Activated CD4-positive, CD25-positive, alpha-beta regulatory T cell treated with anti-CD3 and anti-CD28 coated beads, Interleukin-2, amount 50 U/mL, for 24 hours (primary cell): ENCODE data around the gene SOHLH1.

Experiments used
- ATAC-seq, 2 donors: fragments of 150-1000 bp; cut with Tn5 transposase; one replicate each; pipeline ENCODE4 v1.10.0; 2021; ENCODE audit warnings: mild to moderate bottlenecking in 1 of 2, moderate library complexity in 1 of 2

Gene SOHLH1

GRCh38 chr9:135655317-135655716, 44.0 kb downstream of the SOHLH1 start:
- no peak for ATAC-seq

- no peak for ATAC-seq
Measured at GRCh38 chr9:135650408-135650807, 48.9 kb downstream of the SOHLH1 start.

DNA sequence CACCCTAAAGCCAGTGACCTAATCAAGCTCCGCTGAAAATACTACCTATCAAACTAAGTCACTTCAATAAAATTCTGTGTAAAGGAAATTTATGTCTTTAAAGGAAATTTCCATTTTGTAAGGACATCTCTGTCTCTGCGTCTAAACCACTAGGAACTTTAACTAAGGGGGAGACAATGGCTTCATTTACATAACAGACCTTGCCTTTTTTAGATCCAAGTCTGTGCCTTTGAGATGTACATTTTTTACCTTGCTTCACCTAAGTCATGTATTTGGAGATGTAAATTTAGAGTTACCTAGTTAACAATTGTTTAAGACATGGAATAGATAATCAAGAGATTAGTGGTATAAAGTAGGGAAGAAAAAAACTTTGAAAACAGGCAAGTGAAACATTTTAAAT, 49.8 kb downstream of the SOHLH1 start:
- no peak for ATAC-seq

DNA sequence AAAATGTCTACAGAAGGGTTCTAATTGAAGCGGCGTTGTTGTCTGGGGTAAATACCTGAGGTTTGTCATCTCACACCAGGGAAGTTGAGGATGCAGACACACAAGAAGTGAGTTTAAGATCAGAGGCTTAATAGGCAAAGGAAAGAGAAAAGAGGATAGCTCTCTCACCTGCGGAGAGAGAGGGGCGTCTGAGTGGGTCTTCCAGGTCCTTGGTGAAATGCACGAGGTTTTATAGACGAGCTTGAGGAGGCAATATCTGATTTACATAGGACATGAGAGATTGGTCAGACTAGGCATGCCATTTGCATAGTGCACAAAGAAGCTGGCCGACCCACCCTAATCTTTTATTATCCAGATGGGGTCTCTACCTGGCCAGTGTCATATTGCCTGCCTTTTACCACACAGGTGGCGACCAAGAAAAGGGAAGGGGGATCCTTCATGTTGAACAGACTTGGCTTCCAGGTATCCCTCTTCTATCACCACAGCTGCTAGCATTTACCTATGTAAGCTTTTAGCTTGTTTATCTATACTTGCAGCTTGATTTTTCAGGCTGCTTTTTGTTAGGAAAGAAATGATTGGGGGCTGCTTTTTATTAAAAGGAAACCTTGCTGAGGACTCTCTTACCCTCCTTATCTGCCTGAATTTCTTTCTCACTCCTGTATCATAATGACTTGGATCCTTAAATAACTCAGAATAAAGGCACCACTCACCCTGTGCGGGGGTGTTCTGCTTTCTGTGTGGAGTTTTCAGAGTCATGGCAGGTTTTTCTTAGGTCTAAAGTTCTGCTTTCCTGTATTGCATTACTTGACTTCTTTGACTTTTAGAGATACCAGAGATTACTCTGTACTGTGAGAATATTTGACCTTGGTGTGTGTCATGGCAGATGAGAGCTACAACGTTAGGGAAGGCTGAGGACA, 50.5 kb downstream of the SOHLH1 start:
- ATAC-seq = no peak

DNA sequence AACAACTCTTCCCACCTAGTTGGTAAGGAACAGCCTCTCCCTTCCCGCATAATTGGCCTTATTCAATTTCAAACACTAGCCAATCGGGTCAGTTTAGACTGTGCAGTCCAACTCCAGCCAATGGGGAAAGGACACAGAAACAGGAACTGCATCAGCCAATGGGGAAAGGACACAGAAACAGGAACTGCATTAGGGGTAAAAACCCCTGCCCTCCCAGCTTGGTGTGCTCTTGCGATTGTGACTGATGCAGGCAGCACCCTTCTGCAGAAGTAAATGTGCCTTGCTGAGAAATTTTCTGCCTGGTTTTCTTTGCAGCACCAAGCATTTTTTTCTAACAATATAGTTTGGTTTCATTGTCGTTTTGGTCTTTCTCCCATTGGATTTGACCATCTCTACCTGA, 51.4 kb downstream of the SOHLH1 start:
- ATAC-seq = no peak

DNA sequence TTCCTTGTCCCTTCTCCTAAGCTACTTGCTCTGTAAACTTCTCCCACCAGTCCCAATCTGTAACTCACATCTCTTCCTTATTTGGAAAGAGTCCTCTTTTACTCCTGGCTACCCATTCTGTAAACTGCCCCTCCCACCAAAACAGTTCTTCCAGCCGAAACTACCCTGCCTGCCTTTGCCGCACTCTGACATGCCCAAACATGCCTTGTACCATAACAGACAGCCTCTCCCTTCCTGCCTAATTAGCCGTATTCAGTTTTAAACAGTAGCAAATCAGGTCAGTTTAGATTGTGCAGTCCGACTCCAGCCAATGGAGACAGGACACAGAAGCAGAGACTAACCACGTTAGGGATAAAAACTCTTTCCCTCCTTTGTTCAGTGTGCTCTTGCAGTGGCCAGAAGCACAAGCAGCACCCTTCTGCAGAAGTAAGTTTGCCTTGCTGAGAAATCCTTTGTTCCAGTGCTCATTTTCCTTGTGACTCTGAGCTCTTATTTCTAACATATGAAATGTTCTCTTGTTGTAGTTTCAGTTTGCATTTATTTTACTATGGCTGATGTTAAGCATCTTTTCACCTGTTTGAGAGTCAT, 54.6 kb downstream of the SOHLH1 start:
- ATAC-seq = no peak
